Tibial nerve (tissue), 4 donors: ENCODE results near the gene PTPRK. TPM values are rescaled to one million over a fixed set of nuclear protein-coding genes. Genes with fewer than 3 reads are reported as not detected.

Source experiments
- DNase-seq, 2 donors: peaks; one replicate each; pipeline ENCODE4 v3.0.0-alpha.2; 2019; ENCODE audit warnings: low spot score in 2 of 2
- H3K27ac ChIP-seq, 4 donors: fragments of 200-600 bp; sonication (generic) in 3 of 4; one replicate each; pipeline ENCODE4 v1.5.1; 2017 to 2019; ENCODE audit warnings: mild to moderate bottlenecking in 1 of 4
- H3K27me3 ChIP-seq, 2 donors: fragments of 200-600 bp; sonication (generic) in 1 of 2; one replicate each; pipeline versions ENCODE4 v1.5.1 to v1.6.0; 2017 to 2019
- H3K36me3 ChIP-seq, 3 donors: fragments of 200-600 bp; sonication (generic); one replicate each; pipeline ENCODE4 v1.5.1; 2018 to 2019
- H3K4me1 ChIP-seq, 4 donors: fragments of 200-600 bp; sonication (generic) in 3 of 4; one replicate each; pipeline ENCODE4 v1.5.1; 2017 to 2019
- H3K4me3 ChIP-seq, 4 donors: fragments of 200-600 bp; sonication (generic) in 3 of 4; one replicate each; pipeline ENCODE4 v1.5.1; 2017 to 2019; ENCODE audit warnings: mild to moderate bottlenecking in 1 of 4, moderate library complexity in 1 of 4
- H3K9me3 ChIP-seq, 4 donors: fragments of 200-600 bp; sonication (generic) in 3 of 4; one replicate each; pipeline ENCODE4 v1.5.1; 2017 to 2019
- EP300 ChIP-seq, 2 donors: sonication (generic); formaldehyde crosslinking; IDR thresholded peaks; one replicate each; pipeline ENCODE4 v1.6.1; 2017; ENCODE audit warnings: antibody characterized with exemption in 2 of 2, mild to moderate bottlenecking in 1 of 2
- POLR2A ChIP-seq, 2 donors: fragments of 450-650 bp; IDR thresholded peaks; one replicate each; pipeline ENCODE4 v1.6.1; 2017; ENCODE audit warnings: antibody characterized with exemption in 2 of 2, mild to moderate bottlenecking in 2 of 2, moderate library complexity in 2 of 2
- WGBS, 2 donors: methylation state at CpG; one replicate each; pipeline ENCODE4 v1.1.5; 2018; 5-methylcytosine and 5-hydroxymethylcytosine counted together
- total RNA-seq, 4 donors: library from RNA; depleted of rRNA; stranded (reverse); fragments of >200 nt; gene quantifications; one replicate each; pipeline ENCODE4 v1.1.0, GENCODE V29; 2016
- TF ChIP-seq, protein P1 (sequence below), 5 experiments: fragments of 200-600 bp in 3 of 5; fragments of 450-650 bp in 2 of 5; sonication (generic) in 3 of 5; IDR thresholded peaks; one replicate each; pipeline ENCODE4 v1.5.1; 2016 to 2019; ENCODE audit warnings: antibody characterized with exemption in 5 of 5, mild to moderate bottlenecking in 3 of 5, moderate library complexity in 2 of 5

The PTPRK gene
- total RNA-seq, 4 donors from 2014 or later, result 17.4 to 26.1 (median 21.2) TPM

DNA sequence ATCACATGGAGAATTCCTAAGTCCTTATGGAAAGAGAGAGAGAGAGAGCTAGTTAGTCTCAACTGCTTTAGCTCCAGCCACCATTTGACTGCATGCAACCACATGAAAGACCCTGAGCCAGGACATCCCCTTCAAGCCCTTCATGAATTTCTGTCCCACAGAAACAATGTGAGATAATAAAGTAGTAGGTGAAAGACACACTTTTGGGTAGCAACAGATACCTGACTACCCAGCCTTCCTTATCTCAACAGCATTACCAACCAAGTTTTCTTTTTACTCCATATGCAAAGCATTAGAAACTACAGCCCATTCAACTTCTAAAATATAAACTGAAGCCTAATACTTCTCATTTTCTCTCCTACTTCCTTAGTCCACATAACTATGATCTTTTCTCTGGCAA lies 596.4 kb downstream of the PTPRK start:
- Histone ChIP-seq H3K4me1 (no peaks in the 10 kb centered on the region), H3K9me3 (peaks cover 0 to 18% (median 0%) of the 10 kb centered on the region in 4 donors), H3K27ac (no peak overlapping the region), H3K36me3 (no peaks in the 10 kb centered on the region), H3K27me3 (no peaks in the 10 kb centered on the region), H3K4me3 (no peak overlapping the region)
- TF ChIP-seq POLR2A (IDR thresholded peaks at IDR 0.05) (no peak), EP300 (IDR thresholded peaks at IDR 0.05) (no peak)
- TF ChIP-seq, protein P1, sequence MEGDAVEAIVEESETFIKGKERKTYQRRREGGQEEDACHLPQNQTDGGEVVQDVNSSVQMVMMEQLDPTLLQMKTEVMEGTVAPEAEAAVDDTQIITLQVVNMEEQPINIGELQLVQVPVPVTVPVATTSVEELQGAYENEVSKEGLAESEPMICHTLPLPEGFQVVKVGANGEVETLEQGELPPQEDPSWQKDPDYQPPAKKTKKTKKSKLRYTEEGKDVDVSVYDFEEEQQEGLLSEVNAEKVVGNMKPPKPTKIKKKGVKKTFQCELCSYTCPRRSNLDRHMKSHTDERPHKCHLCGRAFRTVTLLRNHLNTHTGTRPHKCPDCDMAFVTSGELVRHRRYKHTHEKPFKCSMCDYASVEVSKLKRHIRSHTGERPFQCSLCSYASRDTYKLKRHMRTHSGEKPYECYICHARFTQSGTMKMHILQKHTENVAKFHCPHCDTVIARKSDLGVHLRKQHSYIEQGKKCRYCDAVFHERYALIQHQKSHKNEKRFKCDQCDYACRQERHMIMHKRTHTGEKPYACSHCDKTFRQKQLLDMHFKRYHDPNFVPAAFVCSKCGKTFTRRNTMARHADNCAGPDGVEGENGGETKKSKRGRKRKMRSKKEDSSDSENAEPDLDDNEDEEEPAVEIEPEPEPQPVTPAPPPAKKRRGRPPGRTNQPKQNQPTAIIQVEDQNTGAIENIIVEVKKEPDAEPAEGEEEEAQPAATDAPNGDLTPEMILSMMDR (IDR thresholded peaks at IDR 0.05), result no peak
- no peak for DNase-seq

DNA sequence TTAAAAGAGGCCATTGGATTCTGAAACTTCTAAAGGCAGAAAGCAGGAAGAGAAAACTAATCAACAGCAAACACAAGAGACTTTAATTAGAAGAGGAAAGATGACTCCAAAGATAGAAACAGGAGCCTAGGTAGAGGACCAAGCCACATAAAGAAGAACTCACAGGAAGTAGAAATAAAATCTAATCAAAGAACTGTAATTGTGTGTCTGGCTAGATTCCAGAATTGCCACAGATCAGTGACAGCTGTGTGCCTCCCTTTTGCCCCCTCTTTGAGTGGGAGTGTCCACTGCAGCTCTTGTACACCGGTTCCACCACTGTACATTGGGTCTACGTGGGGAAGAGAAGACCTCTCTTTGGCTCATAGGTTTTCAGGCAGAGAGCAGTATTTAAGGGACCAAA lies 597.3 kb downstream of the PTPRK start:
- H3K4me3 ChIP-seq, result no peak overlapping the region
- TF ChIP-seq EP300 (IDR thresholded peaks at IDR 0.05), result no peak
- no peak for TF ChIP-seq POLR2A (IDR thresholded peaks at IDR 0.05)
- TF ChIP-seq, protein P1 (IDR thresholded peaks at IDR 0.05), result no peak
- no peaks in the 10 kb centered on the region for H3K27me3 ChIP-seq
- H3K27ac ChIP-seq, result no peak overlapping the region
- H3K36me3 ChIP-seq, result no peaks in the 10 kb centered on the region
- H3K4me1 ChIP-seq, result no peaks in the 10 kb centered on the region
- peaks cover 0 to 15% (median 0%) of the 10 kb centered on the region in 4 donors for H3K9me3 ChIP-seq
- 80 to 89% methylated on average over 2 of the region's 2 CpGs for WGBS, 2 donors
- no peak for DNase-seq

DNA sequence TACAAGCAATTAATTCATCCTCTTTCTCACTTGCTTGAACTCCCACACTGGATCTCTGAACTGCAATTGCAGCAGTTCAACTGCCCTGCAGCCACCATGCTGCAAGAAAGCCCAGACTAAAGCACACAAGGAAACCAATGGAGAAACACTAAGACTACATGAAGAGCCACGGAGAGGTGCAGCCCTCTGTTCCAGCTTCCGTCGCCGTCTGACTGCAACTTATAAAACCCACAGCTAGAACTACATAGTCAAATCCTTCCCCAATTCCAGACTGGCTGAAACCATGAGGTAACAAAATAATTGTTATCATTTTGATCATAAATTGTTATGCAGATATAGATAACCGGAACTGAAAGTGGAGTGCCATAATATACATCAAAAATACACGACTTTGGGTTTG lies 598.4 kb downstream of the PTPRK start:
- H3K27ac ChIP-seq, result no peak overlapping the region
- peaks cover 0 to 15% (median 0%) of the 10 kb centered on the region in 4 donors for H3K9me3 ChIP-seq
- no peaks in the 10 kb centered on the region for H3K27me3 ChIP-seq
- H3K4me1 ChIP-seq, result no peaks in the 10 kb centered on the region
- whole genome bisulfite sequencing, 2 donors, result 94 to 97% methylated on average over 6 of the region's 6 CpGs
- no peak overlapping the region for H3K4me3 ChIP-seq
- no peak for DNase-seq
- TF ChIP-seq, protein P1 (IDR thresholded peaks at IDR 0.05), result no peak
- TF ChIP-seq POLR2A (IDR thresholded peaks at IDR 0.05) (no peak), EP300 (IDR thresholded peaks at IDR 0.05) (no peak)
- H3K36me3 ChIP-seq, result no peaks in the 10 kb centered on the region

DNA sequence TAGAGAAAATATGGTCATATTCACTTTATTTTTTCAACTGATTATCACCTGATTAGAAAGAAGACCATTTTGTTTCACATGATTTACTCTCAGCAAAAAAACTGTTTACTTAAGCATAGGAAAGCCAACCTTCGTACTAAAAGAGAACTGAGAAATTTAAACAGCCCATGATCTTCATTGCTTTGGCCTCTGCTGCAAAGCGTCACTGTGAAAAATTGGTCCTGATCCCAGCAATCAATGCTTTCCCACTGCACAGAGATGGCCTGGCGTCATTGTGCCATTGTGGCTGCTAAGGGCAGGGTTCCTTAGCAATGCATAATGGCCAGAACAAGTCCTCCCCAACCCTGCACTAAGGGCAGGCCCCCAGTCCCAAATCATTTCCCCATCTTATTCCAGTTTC lies 599.6 kb downstream of the PTPRK start:
- 73 to 85% methylated on average over 3 of the region's 3 CpGs for WGBS, 2 donors
- H3K27ac ChIP-seq, result no peak overlapping the region
- no peaks in the 10 kb centered on the region for H3K27me3 ChIP-seq
- DNase-seq, result no peak
- H3K4me1 ChIP-seq, result no peaks in the 10 kb centered on the region
- H3K36me3 ChIP-seq, result no peaks in the 10 kb centered on the region
- TF ChIP-seq, protein P1 (IDR thresholded peaks at IDR 0.05), result no peak
- TF ChIP-seq POLR2A (IDR thresholded peaks at IDR 0.05), result no peak
- TF ChIP-seq EP300 (IDR thresholded peaks at IDR 0.05), result no peak
- peaks cover 0 to 4% (median 0%) of the 10 kb centered on the region in 4 donors for H3K9me3 ChIP-seq
- H3K4me3 ChIP-seq, result no peak overlapping the region
